Endothelial cell of umbilical vein (primary cell): ENCODE measurements around the gene S100A11. TPM values are rescaled to one million over a fixed set of nuclear protein-coding genes. Genes with fewer than 3 reads are reported as not detected.

Experiments used
- BruUV-seq: library from RNA; stranded (reverse); fragments of 400-500 nt; replicated peaks from 2 replicates; lab custom pipeline; 2021; lab: Mats Ljungman, UMichigan
- CTCF ChIA-PET: fragments of 300-600, 350-600 bp; sonication (Branson Sonifier 250); formaldehyde crosslinking; loops from one replicate; lab custom pipeline; 2021; ENCODE audit warnings: antibody characterized with exemption, inconsistent platforms; lab: Charles Lee
- POLR2A ChIA-PET: fragments of 300-600, 350-600 bp; sonication (Branson Sonifier 250); formaldehyde crosslinking; loops from one replicate; lab custom pipeline; 2021; ENCODE audit warnings: antibody characterized with exemption, inconsistent platforms; lab: Charles Lee
- DNase-seq: peaks from one replicate; pipeline ENCODE4 v3.0.0-alpha.2; 2011; ENCODE audit warnings: low read depth, low spot score
- FAIRE-seq: peaks from 2 replicates; lab custom pipeline; 2011; peaks lifted over from hg19 to GRCh38; lab: Jason Lieb, UNC
- H2AFZ ChIP-seq: 2 replicates; pipeline ENCODE4 v1.6.0; 2012; ENCODE audit warnings: low read depth, low read length, control low read depth, inconsistent platforms
- H3K27ac ChIP-seq: 2 replicates; pipeline ENCODE4 v1.5.1; 2011; ENCODE audit warnings: low read depth, mild to moderate bottlenecking, control low read depth, low read length, moderate library complexity; ENCODE audit not compliant: insufficient read depth
- H3K27me3 ChIP-seq, 2 experiments: 2 replicates each; pipeline versions ENCODE4 v1.6.0 to v1.6.1; 2011; ENCODE audit warnings: low read length in 2 of 2, mixed read lengths in 1 of 2; ENCODE audit not compliant: control insufficient read depth in 2 of 2, insufficient read depth in 2 of 2
- H3K36me3 ChIP-seq, 2 experiments: 2 replicates in 1 of 2; 3 replicates in 1 of 2; pipeline ENCODE4 v1.5.1; 2011; ENCODE audit warnings: low read length in 2 of 2, mild to moderate bottlenecking in 1 of 2, moderate library complexity in 1 of 2; ENCODE audit not compliant: control insufficient read depth in 2 of 2, insufficient read depth in 2 of 2; ENCODE audit errors: extremely low read depth in 1 of 2
- H3K4me1 ChIP-seq: 3 replicates; pipeline ENCODE4 v1.5.1; 2011; ENCODE audit warnings: mild to moderate bottlenecking, low read length; ENCODE audit not compliant: control insufficient read depth, insufficient read depth; ENCODE audit errors: extremely low read depth
- H3K4me2 ChIP-seq: 2 replicates; pipeline ENCODE4 v1.6.1; 2011; ENCODE audit warnings: low read length, control low read depth, mixed read lengths; ENCODE audit not compliant: insufficient read depth
- H3K4me3 ChIP-seq, 3 experiments: fragments of 200-600 bp in 1 of 3; sonication (generic), shearing (Covaris generic) in 1 of 3; replicated peaks in 1 of 3; 2 replicates each; pipeline ENCODE4 v1.5.1; 2011 to 2016; ENCODE audit warnings: control low read depth in 3 of 3, low read length in 3 of 3, mild to moderate bottlenecking in 2 of 3, inconsistent platforms in 1 of 3, low read depth in 1 of 3, moderate library complexity in 1 of 3; ENCODE audit not compliant: insufficient read depth in 1 of 3
- H3K79me2 ChIP-seq: 2 replicates; pipeline ENCODE4 v1.6.0; 2012; ENCODE audit warnings: low read length, inconsistent platforms; ENCODE audit not compliant: control insufficient read depth, insufficient read depth
- H3K9ac ChIP-seq: replicated peaks from 2 replicates; pipeline ENCODE3; 2011; ENCODE audit warnings: low read length, control low read depth; ENCODE audit not compliant: insufficient read depth; ENCODE audit errors: extremely low read depth
- H3K9me1 ChIP-seq: replicated peaks from 3 replicates; pipeline ENCODE4 v1.6.0; 2011; ENCODE audit warnings: mild to moderate bottlenecking, low read length; ENCODE audit not compliant: control insufficient read depth, insufficient read depth; ENCODE audit errors: extremely low read depth
- H3K9me3 ChIP-seq: replicated peaks from 2 replicates; pipeline ENCODE4 v1.5.1; 2012; ENCODE audit warnings: low read length, inconsistent platforms; ENCODE audit not compliant: control insufficient read depth, insufficient read depth
- H4K20me1 ChIP-seq: replicated peaks from 2 replicates; pipeline ENCODE3; 2011; ENCODE audit warnings: mild to moderate bottlenecking, low read length; ENCODE audit not compliant: control insufficient read depth, insufficient read depth; ENCODE audit errors: extremely low read depth
- EZH2 ChIP-seq: IDR thresholded peaks from 2 replicates; pipeline ENCODE4 v1.6.1; 2012; ENCODE audit warnings: borderline replicate concordance, low read depth, mild to moderate bottlenecking, moderate library complexity, low read length, inconsistent platforms; ENCODE audit not compliant: severe bottlenecking
- FOS ChIP-seq: IDR thresholded peaks from 2 replicates; pipeline ENCODE4 v1.6.1; 2011; ENCODE audit warnings: mild to moderate bottlenecking, low read length, moderate library complexity, borderline replicate concordance; ENCODE audit not compliant: insufficient read depth
- GATA2 ChIP-seq: IDR thresholded peaks from 2 replicates; pipeline ENCODE4 v1.7.0; 2011; ENCODE audit warnings: low read depth, mild to moderate bottlenecking, moderate library complexity, mixed read lengths, low read length; ENCODE audit not compliant: insufficient read length, insufficient read depth
- JUN ChIP-seq: IDR thresholded peaks from 2 replicates; pipeline ENCODE4 v1.6.1; 2011; ENCODE audit warnings: borderline replicate concordance, low read depth; ENCODE audit not compliant: insufficient read length, insufficient read depth
- MYC ChIP-seq: IDR thresholded peaks from one replicate; pipeline ENCODE4 v1.6.1; 2011; ENCODE audit warnings: mild to moderate bottlenecking, low read depth, low read length
- POLR2A ChIP-seq: IDR thresholded peaks from 2 replicates; pipeline ENCODE4 v1.6.1; 2012; ENCODE audit warnings: low read depth, mild to moderate bottlenecking, control low read depth, low read length
- POLR2AphosphoS5 ChIP-seq: IDR thresholded peaks from 2 replicates; pipeline ENCODE4 v1.6.1; 2012; ENCODE audit warnings: low read depth, mild to moderate bottlenecking, control low read depth, low read length, moderate library complexity; ENCODE audit not compliant: insufficient read depth
- dilution Hi-C: fragments of 300-500 bp; cut with MboI; formaldehyde crosslinking; loops from one replicate; pipeline ENCODE4 v1.15.0; 2019; ENCODE audit warnings: low sequenced_read_pairs; ENCODE audit not compliant: extremely low pct_ligation_motif_present
- intact Hi-C: fragments of 100-400 bp; cut with micrococcal nuclease; formaldehyde crosslinking; loops from one replicate; pipeline ENCODE4 v1.10.0; 2022
- polyA plus RNA-seq, 4 experiments: library from polyadenylated mRNA; depleted of rRNA in 3 of 4; stranded (reverse) in 3 of 4; unstranded in 1 of 4; fragments of >200 nt; gene quantifications; 2 replicates each; pipeline versions ENCODE4 v1.2.1 to v1.2.3, GENCODE V29; 2011 to 2012; ENCODE audit warnings: missing spikeins in 1 of 4
- total RNA-seq: library from RNA; stranded (reverse); gene quantifications from 2 replicates; pipeline ENCODE4 v1.2.3, GENCODE V29; 2021
- TF ChIP-seq, protein P1 (sequence below): IDR thresholded peaks from 2 replicates; pipeline ENCODE4 v1.6.1; 2011; ENCODE audit not compliant: insufficient read depth, insufficient read length
- TF ChIP-seq, protein P2 (sequence below), 2 donors: IDR thresholded peaks; 1 replicate in 1 of 2; 2 replicates in 1 of 2; pipeline ENCODE4 v1.5.1; 2011; ENCODE audit warnings: low read length in 2 of 2, mild to moderate bottlenecking in 2 of 2, moderate library complexity in 2 of 2, control low read depth in 1 of 2, inconsistent platforms in 1 of 2, low read depth in 1 of 2; ENCODE audit not compliant: insufficient read depth in 1 of 2; ENCODE audit errors: extremely low read depth in 1 of 2

S100A11 gene
- total and polyA plus RNA-seq, 2 donors (not counting 3 experiments of a cell fraction or from before 2014, with no cell fraction given): 497 to 505 TPM

DNA sequence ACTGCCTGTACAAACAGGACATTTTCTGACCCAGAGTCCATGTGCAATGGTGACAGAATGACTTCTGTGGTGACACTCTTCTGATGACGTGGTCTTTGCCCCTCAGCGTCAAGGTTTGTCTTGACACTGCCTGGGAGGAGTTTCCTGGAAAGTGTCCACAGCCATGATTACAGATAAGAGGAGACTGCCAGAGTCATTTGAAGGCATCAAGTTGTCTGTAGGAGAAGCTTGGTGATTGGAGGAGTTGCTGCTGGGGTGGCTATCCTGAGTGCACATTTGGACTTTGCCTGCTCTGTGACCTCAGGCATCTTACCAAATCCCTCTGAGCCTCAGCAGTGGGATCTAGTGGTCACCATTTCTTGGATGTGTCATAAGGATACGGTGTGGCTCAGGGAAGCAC lies 34.3 kb upstream of the S100A11 start:
- Histone ChIP-seq H3K36me3 (no peaks in the 10 kb centered on the region), H3K4me3 (no peak overlapping the region), H3K4me1 (no peaks in the 10 kb centered on the region), H3K9ac (no peak overlapping the region), H3K9me3 (no peaks in the 10 kb centered on the region), H3K27ac (no peak overlapping the region), H3K4me2 (no peak overlapping the region), H3K27me3 (peaks cover 2 to 7% of the 10 kb centered on the region in 2 experiments), H3K79me2 (no peaks in the 10 kb centered on the region), H4K20me1 (no peaks in the 10 kb centered on the region), H3K9me1 (no peaks in the 10 kb centered on the region), H2AFZ (no peak overlapping the region)
- dilution Hi-C loops: no loop called here
- no peak for DNase-seq
- no TSS peak for BruUV-seq
- no peak for FAIRE-seq
- intact Hi-C loops: no loop called here
- CTCF ChIA-PET: no interaction called here
- POLR2A ChIA-PET: no interaction called here
- TF ChIP-seq, protein P1, sequence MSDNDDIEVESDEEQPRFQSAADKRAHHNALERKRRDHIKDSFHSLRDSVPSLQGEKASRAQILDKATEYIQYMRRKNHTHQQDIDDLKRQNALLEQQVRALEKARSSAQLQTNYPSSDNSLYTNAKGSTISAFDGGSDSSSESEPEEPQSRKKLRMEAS: no peak
- TF ChIP-seq JUN (no peak), MYC (no peak), EZH2 (no peak), POLR2AphosphoS5 (no peak), POLR2A (no peak), FOS (no peak), GATA2 (no peak)
- TF ChIP-seq, protein P2, sequence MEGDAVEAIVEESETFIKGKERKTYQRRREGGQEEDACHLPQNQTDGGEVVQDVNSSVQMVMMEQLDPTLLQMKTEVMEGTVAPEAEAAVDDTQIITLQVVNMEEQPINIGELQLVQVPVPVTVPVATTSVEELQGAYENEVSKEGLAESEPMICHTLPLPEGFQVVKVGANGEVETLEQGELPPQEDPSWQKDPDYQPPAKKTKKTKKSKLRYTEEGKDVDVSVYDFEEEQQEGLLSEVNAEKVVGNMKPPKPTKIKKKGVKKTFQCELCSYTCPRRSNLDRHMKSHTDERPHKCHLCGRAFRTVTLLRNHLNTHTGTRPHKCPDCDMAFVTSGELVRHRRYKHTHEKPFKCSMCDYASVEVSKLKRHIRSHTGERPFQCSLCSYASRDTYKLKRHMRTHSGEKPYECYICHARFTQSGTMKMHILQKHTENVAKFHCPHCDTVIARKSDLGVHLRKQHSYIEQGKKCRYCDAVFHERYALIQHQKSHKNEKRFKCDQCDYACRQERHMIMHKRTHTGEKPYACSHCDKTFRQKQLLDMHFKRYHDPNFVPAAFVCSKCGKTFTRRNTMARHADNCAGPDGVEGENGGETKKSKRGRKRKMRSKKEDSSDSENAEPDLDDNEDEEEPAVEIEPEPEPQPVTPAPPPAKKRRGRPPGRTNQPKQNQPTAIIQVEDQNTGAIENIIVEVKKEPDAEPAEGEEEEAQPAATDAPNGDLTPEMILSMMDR (IDR thresholded peaks at IDR 0.05; ENCODE audit: extremely low read depth in 1 of 2, insufficient read depth in 1 of 2, low read depth in 1 of 2, low read length in 2 of 2): no peak
